ENCODE data around the gene BIRC7.

The BIRC7 gene

GRCh38 chr20:63192721-63193120 lies 43.0 kb upstream of the BIRC7 start:
- no peaks in the 10 kb centered on the region for H3K9me3 ChIP-seq
- intact Hi-C loops (cut with DNase I; ENCODE audit: low total_unique reads): no loop called here
- no peaks in the 10 kb centered on the region for H3K4me1 ChIP-seq
- DNase-seq: no peak
- no peaks in the 10 kb centered on the region for H3K27me3 ChIP-seq
- H3K36me3 ChIP-seq: peaks cover 0 to 32% (median 27%) of the 10 kb centered on the region in 3 donors
- no peak for TF ChIP-seq CTCF (IDR thresholded peaks at IDR 0.05)
- no peak overlapping the region for H3K4me3 ChIP-seq
- no peak overlapping the region for H3K27ac ChIP-seq

- H3K36me3 ChIP-seq: peaks cover 0 to 36% (median 30%) of the 10 kb centered on the region in 3 donors
- intact Hi-C loops (cut with DNase I; ENCODE audit: low total_unique reads): no loop called here
- no peak overlapping the region for H3K27ac ChIP-seq
- H3K9me3 ChIP-seq: no peaks in the 10 kb centered on the region
- TF ChIP-seq CTCF (IDR thresholded peaks at IDR 0.05): no peak
- H3K4me3 ChIP-seq: no peak overlapping the region
- no peaks in the 10 kb centered on the region for H3K27me3 ChIP-seq
- DNase-seq: no peak
- peaks cover 0 to 9% (median 2%) of the 10 kb centered on the region in 4 donors for H3K4me1 ChIP-seq
These were observed 41.5 kb upstream of the BIRC7 start for GRCh38 chr20:63194007-63194796.

- Histone ChIP-seq H3K4me3 (no peak overlapping the region), H3K27ac (no peak overlapping the region), H3K9me3 (no peaks in the 10 kb centered on the region), H3K27me3 (no peaks in the 10 kb centered on the region), H3K36me3 (peaks cover 0 to 40% (median 30%) of the 10 kb centered on the region in 3 donors), H3K4me1 (peaks cover 0 to 9% (median 2%) of the 10 kb centered on the region in 4 donors)
- no peak for TF ChIP-seq CTCF (IDR thresholded peaks at IDR 0.05)
- intact Hi-C loops (cut with DNase I; ENCODE audit: low total_unique reads): no loop called here
- DNase-seq: no peak
These were observed 40.9 kb upstream of the BIRC7 start for GRCh38 chr20:63194797-63195173.

GRCh38 chr20:63196768-63197470 lies 38.8 kb upstream of the BIRC7 start:
- peaks cover 0 to 9% (median 2%) of the 10 kb centered on the region in 4 donors for H3K4me1 ChIP-seq
- no peak overlapping the region for H3K27ac ChIP-seq
- no peaks in the 10 kb centered on the region for H3K27me3 ChIP-seq
- intact Hi-C loops (cut with DNase I; ENCODE audit: low total_unique reads): no loop called here
- DNase-seq: no peak
- no peak overlapping the region for H3K4me3 ChIP-seq
- H3K36me3 ChIP-seq: peaks cover 4 to 59% (median 37%) of the 10 kb centered on the region in 3 donors
- TF ChIP-seq CTCF (IDR thresholded peaks at IDR 0.05): no peak
- H3K9me3 ChIP-seq: no peaks in the 10 kb centered on the region

GRCh38 chr20:63198606-63199005 lies 37.1 kb upstream of the BIRC7 start:
- peaks cover 0 to 9% (median 2%) of the 10 kb centered on the region in 4 donors for H3K4me1 ChIP-seq
- no peak for TF ChIP-seq CTCF (IDR thresholded peaks at IDR 0.05)
- peaks cover 20 to 76% (median 53%) of the 10 kb centered on the region in 3 donors for H3K36me3 ChIP-seq

More at GRCh38 chr20:63198606-63199005, 37.1 kb upstream of the BIRC7 start:
- no peaks in the 10 kb centered on the region for H3K9me3 ChIP-seq
- H3K4me3 ChIP-seq: no peak overlapping the region
- H3K27me3 ChIP-seq: no peaks in the 10 kb centered on the region
- intact Hi-C loops (cut with DNase I; ENCODE audit: low total_unique reads): no loop called here
- DNase-seq: no peak
- H3K27ac ChIP-seq: no peak overlapping the region
